WTC11 (cell line): ENCODE data around the gene THBD. TPM values are rescaled to one million over a fixed set of nuclear protein-coding genes. Genes with fewer than 3 reads are reported as not detected.

ENCODE experiments used
- ATAC-seq: fragments of 200-7000 bp; cut with Tn5 transposase; 2 replicates; pipeline ENCODE4 v1.10.0; 2021; ENCODE audit warnings: mild to moderate bottlenecking, moderate library complexity
- CTCF ChIA-PET: fragments of 300-600 bp; sonication (Branson Sonifier 250); formaldehyde crosslinking; loops from one replicate; lab custom pipeline; 2021; ENCODE audit warnings: antibody characterized with exemption; lab: Charles Lee
- POLR2A ChIA-PET: fragments of 350-600 bp; sonication (Branson Sonifier 250); formaldehyde crosslinking; loops from one replicate; lab custom pipeline; 2021; ENCODE audit warnings: antibody characterized with exemption; lab: Charles Lee
- DNase-seq: peaks from one replicate; pipeline ENCODE4 v3.0.0; 2021; ENCODE audit warnings: low spot score
- H3K27ac Mint-ChIP-seq: 2 replicates; pipeline ENCODE4 v1.8.0; 2021; ENCODE audit warnings: mixed read lengths
- H3K27me3 Mint-ChIP-seq: 2 replicates; pipeline ENCODE4 v1.8.0; 2021; ENCODE audit warnings: low read depth, mild to moderate bottlenecking, moderate library complexity, mixed read lengths
- H3K36me3 Mint-ChIP-seq: 2 replicates; pipeline ENCODE4 v1.8.0; 2021; ENCODE audit warnings: mixed read lengths
- H3K4me1 Mint-ChIP-seq: 2 replicates; pipeline ENCODE4 v1.8.0; 2022; ENCODE audit warnings: mixed read lengths
- H3K4me3 Mint-ChIP-seq: 2 replicates; pipeline ENCODE4 v1.8.0; 2021; ENCODE audit warnings: mild to moderate bottlenecking, moderate library complexity, mixed read lengths
- H3K9me3 Mint-ChIP-seq: 2 replicates; pipeline ENCODE4 v1.8.0; 2021; ENCODE audit warnings: mixed read lengths
- CREB1 ChIP-seq: sonication (generic); formaldehyde crosslinking; IDR thresholded peaks from 2 replicates; pipeline ENCODE4 v1.8.0; 2023; ENCODE audit warnings: mild to moderate bottlenecking, missing genetic modification reagents
- ERG ChIP-seq: fragments of 250-450 bp; sonication (Bioruptor Pico); IDR thresholded peaks from 2 replicates; pipeline ENCODE4 v1.8.0; 2021; ENCODE audit warnings: mild to moderate bottlenecking
- FOXJ3 ChIP-seq: sonication (generic); formaldehyde crosslinking; IDR thresholded peaks from 2 replicates; pipeline ENCODE4 v1.9.0; 2021; ENCODE audit warnings: missing genetic modification reagents, mild to moderate bottlenecking, borderline replicate concordance
- FOXP1 ChIP-seq: sonication (generic); formaldehyde crosslinking; IDR thresholded peaks from 2 replicates; pipeline ENCODE4 v1.8.0; 2022; ENCODE audit warnings: missing genetic modification reagents, mild to moderate bottlenecking, moderate library complexity, borderline replicate concordance
- MYBL2 ChIP-seq: sonication (generic); formaldehyde crosslinking; IDR thresholded peaks from 2 replicates; pipeline ENCODE4 v1.8.1; 2023; ENCODE audit warnings: mild to moderate bottlenecking, moderate library complexity, missing genetic modification reagents
- OVOL2 ChIP-seq: fragments of 250-450 bp; sonication (Bioruptor Pico); IDR thresholded peaks from 2 replicates; pipeline ENCODE4 v1.9.0; 2021; ENCODE audit warnings: mild to moderate bottlenecking, borderline replicate concordance
- SMAD4 ChIP-seq: sonication (generic); formaldehyde crosslinking; IDR thresholded peaks from 2 replicates; pipeline ENCODE4 v1.8.0; 2022; ENCODE audit warnings: mild to moderate bottlenecking, missing genetic modification reagents
- STAT6 ChIP-seq: sonication (generic); formaldehyde crosslinking; conservative IDR thresholded peaks from 2 replicates; pipeline ENCODE4 v1.8.1; 2023; ENCODE audit warnings: mild to moderate bottlenecking, low read depth, missing genetic modification reagents, moderate library complexity
- ZNF396 ChIP-seq: fragments of 250-450 bp; sonication (Bioruptor Pico); IDR thresholded peaks from 2 replicates; pipeline ENCODE4 v1.8.0; 2021; ENCODE audit warnings: mild to moderate bottlenecking, moderate library complexity, borderline replicate concordance
- ZNF671 ChIP-seq: fragments of 250-450 bp; sonication (Bioruptor Pico); IDR thresholded peaks from 2 replicates; pipeline ENCODE4 v1.8.0; 2021; ENCODE audit warnings: mild to moderate bottlenecking
- total RNA-seq: library from RNA; stranded (reverse); gene quantifications from 3 replicates; pipeline ENCODE4 v1.2.3, GENCODE V29; 2021
- TF ChIP-seq, protein P1 (sequence below): sonication (generic); formaldehyde crosslinking; IDR thresholded peaks from 2 replicates; pipeline ENCODE4 v1.8.1; 2022; ENCODE audit warnings: low read depth, mild to moderate bottlenecking, moderate library complexity, missing genetic modification reagents, borderline replicate concordance
- TF ChIP-seq, protein P2 (sequence below): fragments of 250-450 bp; sonication (Bioruptor Pico); IDR thresholded peaks from 2 replicates; pipeline ENCODE4 v1.9.0; 2021; ENCODE audit warnings: mild to moderate bottlenecking
- TF ChIP-seq, protein P3 (sequence below): sonication (generic); formaldehyde crosslinking; IDR thresholded peaks from 2 replicates; pipeline ENCODE4 v1.8.1; 2022; ENCODE audit warnings: low read depth, missing genetic modification reagents, borderline replicate concordance
- TF ChIP-seq, protein P4 (sequence below): sonication (generic); formaldehyde crosslinking; IDR thresholded peaks from 2 replicates; pipeline ENCODE4 v1.8.1; 2022; ENCODE audit warnings: mild to moderate bottlenecking, missing genetic modification reagents, moderate library complexity, borderline replicate concordance
- TF ChIP-seq, protein P5 (sequence below): sonication (generic); formaldehyde crosslinking; IDR thresholded peaks from 2 replicates; pipeline ENCODE4 v1.8.0; 2023; ENCODE audit warnings: missing genetic modification reagents, mild to moderate bottlenecking, borderline replicate concordance

The THBD gene
- total RNA-seq, 1 experiment from 2014 or later: 1.0 TPM

DNA sequence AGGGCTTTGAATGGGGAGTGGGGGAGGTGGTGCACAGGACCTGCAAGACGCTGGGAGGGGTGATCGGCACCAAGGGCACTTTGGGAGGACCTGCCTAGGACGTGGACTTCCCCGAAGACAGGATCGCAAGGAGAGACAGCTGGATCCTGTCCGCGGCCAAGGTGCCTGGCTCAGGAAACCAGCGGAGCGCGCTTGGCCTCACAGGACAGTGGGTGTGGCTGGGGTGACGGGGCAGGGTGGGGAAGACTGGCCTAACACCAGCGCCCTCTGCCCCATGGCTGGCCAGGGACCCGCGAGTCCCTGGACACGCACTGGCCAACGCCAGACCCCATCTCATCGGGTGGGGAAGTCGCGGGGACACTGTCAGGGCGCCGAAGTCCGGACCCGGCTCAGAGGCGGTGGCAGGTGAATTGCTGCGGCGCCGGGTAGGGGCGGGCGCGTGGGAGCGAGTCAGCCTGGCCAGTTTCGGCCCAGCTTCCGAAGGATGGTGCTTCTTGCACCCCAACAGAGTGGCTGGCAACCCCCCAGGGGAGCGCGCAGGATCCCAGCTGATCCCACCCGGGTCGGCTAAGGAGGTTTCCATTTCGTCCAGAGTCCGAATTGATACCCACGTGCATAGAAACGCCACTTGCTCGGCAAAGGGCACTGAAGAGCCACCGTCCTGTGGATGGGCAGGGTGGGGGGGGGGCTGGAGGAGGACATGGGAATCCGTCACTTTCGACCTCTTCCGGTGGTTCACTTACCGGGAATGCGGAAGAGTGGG is 785 bp upstream of the THBD start:
- H3K27ac Mint-ChIP-seq: no peak overlapping the region
- TF ChIP-seq, protein P1, sequence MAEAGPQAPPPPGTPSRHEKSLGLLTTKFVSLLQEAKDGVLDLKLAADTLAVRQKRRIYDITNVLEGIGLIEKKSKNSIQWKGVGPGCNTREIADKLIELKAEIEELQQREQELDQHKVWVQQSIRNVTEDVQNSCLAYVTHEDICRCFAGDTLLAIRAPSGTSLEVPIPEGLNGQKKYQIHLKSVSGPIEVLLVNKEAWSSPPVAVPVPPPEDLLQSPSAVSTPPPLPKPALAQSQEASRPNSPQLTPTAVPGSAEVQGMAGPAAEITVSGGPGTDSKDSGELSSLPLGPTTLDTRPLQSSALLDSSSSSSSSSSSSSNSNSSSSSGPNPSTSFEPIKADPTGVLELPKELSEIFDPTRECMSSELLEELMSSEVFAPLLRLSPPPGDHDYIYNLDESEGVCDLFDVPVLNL: no peak
- TF ChIP-seq CREB1: no peak
- no peak for TF ChIP-seq SMAD4
- TF ChIP-seq OVOL2: no peak
- TF ChIP-seq ZNF396: no peak
- TF ChIP-seq, protein P2, sequence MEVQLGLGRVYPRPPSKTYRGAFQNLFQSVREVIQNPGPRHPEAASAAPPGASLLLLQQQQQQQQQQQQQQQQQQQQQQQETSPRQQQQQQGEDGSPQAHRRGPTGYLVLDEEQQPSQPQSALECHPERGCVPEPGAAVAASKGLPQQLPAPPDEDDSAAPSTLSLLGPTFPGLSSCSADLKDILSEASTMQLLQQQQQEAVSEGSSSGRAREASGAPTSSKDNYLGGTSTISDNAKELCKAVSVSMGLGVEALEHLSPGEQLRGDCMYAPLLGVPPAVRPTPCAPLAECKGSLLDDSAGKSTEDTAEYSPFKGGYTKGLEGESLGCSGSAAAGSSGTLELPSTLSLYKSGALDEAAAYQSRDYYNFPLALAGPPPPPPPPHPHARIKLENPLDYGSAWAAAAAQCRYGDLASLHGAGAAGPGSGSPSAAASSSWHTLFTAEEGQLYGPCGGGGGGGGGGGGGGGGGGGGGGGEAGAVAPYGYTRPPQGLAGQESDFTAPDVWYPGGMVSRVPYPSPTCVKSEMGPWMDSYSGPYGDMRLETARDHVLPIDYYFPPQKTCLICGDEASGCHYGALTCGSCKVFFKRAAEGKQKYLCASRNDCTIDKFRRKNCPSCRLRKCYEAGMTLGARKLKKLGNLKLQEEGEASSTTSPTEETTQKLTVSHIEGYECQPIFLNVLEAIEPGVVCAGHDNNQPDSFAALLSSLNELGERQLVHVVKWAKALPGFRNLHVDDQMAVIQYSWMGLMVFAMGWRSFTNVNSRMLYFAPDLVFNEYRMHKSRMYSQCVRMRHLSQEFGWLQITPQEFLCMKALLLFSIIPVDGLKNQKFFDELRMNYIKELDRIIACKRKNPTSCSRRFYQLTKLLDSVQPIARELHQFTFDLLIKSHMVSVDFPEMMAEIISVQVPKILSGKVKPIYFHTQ: no peak
- TF ChIP-seq MYBL2 (CRISPR knock-in tag): no peak
- TF ChIP-seq STAT6 (CRISPR knock-in tag): no peak
- TF ChIP-seq, protein P3, sequence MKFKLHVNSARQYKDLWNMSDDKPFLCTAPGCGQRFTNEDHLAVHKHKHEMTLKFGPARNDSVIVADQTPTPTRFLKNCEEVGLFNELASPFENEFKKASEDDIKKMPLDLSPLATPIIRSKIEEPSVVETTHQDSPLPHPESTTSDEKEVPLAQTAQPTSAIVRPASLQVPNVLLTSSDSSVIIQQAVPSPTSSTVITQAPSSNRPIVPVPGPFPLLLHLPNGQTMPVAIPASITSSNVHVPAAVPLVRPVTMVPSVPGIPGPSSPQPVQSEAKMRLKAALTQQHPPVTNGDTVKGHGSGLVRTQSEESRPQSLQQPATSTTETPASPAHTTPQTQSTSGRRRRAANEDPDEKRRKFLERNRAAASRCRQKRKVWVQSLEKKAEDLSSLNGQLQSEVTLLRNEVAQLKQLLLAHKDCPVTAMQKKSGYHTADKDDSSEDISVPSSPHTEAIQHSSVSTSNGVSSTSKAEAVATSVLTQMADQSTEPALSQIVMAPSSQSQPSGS (CRISPR knock-in tag): no peak
- TF ChIP-seq, protein P4, sequence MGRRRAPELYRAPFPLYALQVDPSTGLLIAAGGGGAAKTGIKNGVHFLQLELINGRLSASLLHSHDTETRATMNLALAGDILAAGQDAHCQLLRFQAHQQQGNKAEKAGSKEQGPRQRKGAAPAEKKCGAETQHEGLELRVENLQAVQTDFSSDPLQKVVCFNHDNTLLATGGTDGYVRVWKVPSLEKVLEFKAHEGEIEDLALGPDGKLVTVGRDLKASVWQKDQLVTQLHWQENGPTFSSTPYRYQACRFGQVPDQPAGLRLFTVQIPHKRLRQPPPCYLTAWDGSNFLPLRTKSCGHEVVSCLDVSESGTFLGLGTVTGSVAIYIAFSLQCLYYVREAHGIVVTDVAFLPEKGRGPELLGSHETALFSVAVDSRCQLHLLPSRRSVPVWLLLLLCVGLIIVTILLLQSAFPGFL (CRISPR knock-in tag): no peak
- no peak for TF ChIP-seq ERG (CRISPR knock-in tag)
- TF ChIP-seq, protein P5, sequence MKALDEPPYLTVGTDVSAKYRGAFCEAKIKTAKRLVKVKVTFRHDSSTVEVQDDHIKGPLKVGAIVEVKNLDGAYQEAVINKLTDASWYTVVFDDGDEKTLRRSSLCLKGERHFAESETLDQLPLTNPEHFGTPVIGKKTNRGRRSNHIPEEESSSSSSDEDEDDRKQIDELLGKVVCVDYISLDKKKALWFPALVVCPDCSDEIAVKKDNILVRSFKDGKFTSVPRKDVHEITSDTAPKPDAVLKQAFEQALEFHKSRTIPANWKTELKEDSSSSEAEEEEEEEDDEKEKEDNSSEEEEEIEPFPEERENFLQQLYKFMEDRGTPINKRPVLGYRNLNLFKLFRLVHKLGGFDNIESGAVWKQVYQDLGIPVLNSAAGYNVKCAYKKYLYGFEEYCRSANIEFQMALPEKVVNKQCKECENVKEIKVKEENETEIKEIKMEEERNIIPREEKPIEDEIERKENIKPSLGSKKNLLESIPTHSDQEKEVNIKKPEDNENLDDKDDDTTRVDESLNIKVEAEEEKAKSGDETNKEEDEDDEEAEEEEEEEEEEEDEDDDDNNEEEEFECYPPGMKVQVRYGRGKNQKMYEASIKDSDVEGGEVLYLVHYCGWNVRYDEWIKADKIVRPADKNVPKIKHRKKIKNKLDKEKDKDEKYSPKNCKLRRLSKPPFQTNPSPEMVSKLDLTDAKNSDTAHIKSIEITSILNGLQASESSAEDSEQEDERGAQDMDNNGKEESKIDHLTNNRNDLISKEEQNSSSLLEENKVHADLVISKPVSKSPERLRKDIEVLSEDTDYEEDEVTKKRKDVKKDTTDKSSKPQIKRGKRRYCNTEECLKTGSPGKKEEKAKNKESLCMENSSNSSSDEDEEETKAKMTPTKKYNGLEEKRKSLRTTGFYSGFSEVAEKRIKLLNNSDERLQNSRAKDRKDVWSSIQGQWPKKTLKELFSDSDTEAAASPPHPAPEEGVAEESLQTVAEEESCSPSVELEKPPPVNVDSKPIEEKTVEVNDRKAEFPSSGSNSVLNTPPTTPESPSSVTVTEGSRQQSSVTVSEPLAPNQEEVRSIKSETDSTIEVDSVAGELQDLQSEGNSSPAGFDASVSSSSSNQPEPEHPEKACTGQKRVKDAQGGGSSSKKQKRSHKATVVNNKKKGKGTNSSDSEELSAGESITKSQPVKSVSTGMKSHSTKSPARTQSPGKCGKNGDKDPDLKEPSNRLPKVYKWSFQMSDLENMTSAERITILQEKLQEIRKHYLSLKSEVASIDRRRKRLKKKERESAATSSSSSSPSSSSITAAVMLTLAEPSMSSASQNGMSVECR (CRISPR knock-in tag): no peak
- no peak for TF ChIP-seq FOXJ3 (CRISPR knock-in tag)
- no peak for TF ChIP-seq FOXP1
- no peak for TF ChIP-seq ZNF671
- TF ChIP-seq, all 79 proteins: peak for 0
- H3K36me3 Mint-ChIP-seq: no peaks in the 10 kb centered on the region
- ChIA-PET CTCF (interaction anchor here (0.6 to 6.0 kb wide), 56 partner anchors 8 to 950 kb away, joined by 3 to 126 read pairs (median 6); partner anchors contain the start of genes CD93, NXT1 and SSTR4), POLR2A (no interaction called here)
- H3K4me3 Mint-ChIP-seq: peak overlapping the region; percentile 89
- peak; percentile 3 for ATAC-seq
- H3K27me3 Mint-ChIP-seq: peaks cover 82% of the 10 kb centered on the region
- H3K9me3 Mint-ChIP-seq: no peaks in the 10 kb centered on the region
- peak; percentile 32 for DNase-seq
- peaks cover 19% of the 10 kb centered on the region for H3K4me1 Mint-ChIP-seq
